ENCODE measurements around the gene PKD1. TPM values are rescaled to one million over a fixed set of nuclear protein-coding genes. Genes with fewer than 3 reads are reported as not detected.

Gene PKD1
- total RNA-seq, 1 experiment from 2014 or later: 137 TPM

DNA sequence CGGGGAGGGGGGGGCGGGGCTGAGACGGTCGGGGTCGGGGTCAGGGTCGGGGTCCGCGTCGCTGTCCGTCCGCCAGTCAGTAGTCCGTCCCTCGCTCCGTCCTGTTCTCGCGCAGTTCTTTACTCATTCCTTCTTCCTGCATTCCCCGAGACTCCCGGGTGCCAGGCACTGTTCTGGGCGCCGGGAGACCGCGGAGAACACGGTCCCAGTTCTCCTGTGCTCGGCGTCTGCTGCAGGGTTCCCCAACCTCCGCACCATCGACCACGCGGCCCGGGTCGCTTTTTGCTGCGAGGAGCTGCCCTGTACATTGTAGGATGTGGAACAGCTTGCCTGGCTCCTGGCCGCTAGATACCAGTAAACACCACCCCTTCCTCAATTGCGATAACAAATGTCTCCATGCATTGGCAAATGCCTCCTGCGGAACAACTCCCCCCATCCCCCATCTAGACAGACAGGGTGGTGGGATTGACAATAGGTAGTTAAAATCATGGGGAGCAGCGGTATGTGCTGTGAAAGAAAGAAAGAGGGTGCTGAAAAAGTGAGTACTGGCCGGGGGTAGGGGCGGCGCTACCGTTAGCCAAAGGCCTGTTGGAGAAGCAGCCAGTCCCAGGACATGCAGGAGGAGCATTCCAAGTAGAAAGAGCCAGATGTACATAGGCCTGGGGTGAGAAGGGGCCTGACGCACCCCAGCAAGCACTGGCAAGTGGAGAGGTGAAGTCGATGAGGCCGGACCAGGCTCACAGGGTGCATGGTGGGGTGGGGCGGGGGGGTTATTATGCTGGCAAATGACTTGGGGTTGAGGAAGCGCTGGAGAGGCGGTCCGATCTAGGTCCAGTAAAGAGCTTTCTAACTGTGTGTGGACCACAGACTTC lies 20.5 kb upstream of the PKD1 start:
- H3K4me1 ChIP-seq (ENCODE audit: control insufficient read depth in 1 of 2, insufficient read depth in 2 of 2, low read length in 2 of 2): peaks cover 44 to 73% of the 10 kb centered on the region in 2 experiments
- peaks cover 0 to 32% of the 10 kb centered on the region in 2 experiments; a peak in 2 of 4 replicates for H3K36me3 ChIP-seq (ENCODE audit: control insufficient read depth in 1 of 2, insufficient read depth in 2 of 2, low read length in 2 of 2)
- peak overlapping the region; percentile 98 to 100 for H3K4me3 ChIP-seq (replicated peaks in 1 of 2; ENCODE audit: low read depth in 1 of 2, low read length in 2 of 2)
- no peaks in the 10 kb centered on the region for H3K9me2 ChIP-seq (ENCODE audit: insufficient read depth)
- peak overlapping the region; percentile 80 for H3K27ac ChIP-seq (ENCODE audit: low read depth, low read length)
- H3K27me3 ChIP-seq (ENCODE audit: insufficient read depth, low read length): no peaks in the 10 kb centered on the region
- intact Hi-C loops (cut with micrococcal nuclease): loop anchor here (5.0 kb wide), 1 partner anchor 866 kb away; the partner anchor contains the start of genes HCFC1R1, THOC6 and TNFRSF12A
- DNase-seq (ENCODE audit: low read depth, low spot score) (no peak), ATAC-seq (peak; percentile 0; the same call in 1 of the 2 replicates)
- ChIA-PET POLR2A (interaction anchor here (0.7 to 1.8 kb wide), 44 partner anchors 8 to 867 kb away, joined by 3 to 21 read pairs (median 5); partner anchors contain the start of genes CEMP1, ECI1, HCFC1R1 and MLST8), RAD21 (ENCODE audit: low non-redundant PET in 1 of 2, low total read pairs in 2 of 2, uncharacterized antibody in 2 of 2, unreplicated experiment in 2 of 2) (interaction anchor here in 1 of 2 experiments (0.7 kb wide), 1 partner anchor 16 kb away, joined by 3 read pairs; no protein-coding TSS in a partner anchor), CTCF (interaction anchor here (0.9 to 1.2 kb wide), 3 partner anchors 16 to 133 kb away, joined by 3 to 11 read pairs (median 5); partner anchors contain the start of gene ECI1)
- no peak overlapping the region for H2AFZ ChIP-seq (ENCODE audit: low read depth, low read length, poor library complexity, severe bottlenecking)
- no peaks in the 10 kb centered on the region for H3K9me3 ChIP-seq (ENCODE audit: control insufficient read depth in 1 of 2, insufficient read depth in 1 of 2, low read depth in 1 of 2, low read length in 2 of 2)
- H3K79me2 ChIP-seq (ENCODE audit: insufficient read depth, low read length): peaks cover 87% of the 10 kb centered on the region
- BruUV-seq (replicated peaks): TSS peak; percentile 66
- TF ChIP-seq JUND (IDR thresholded peaks at IDR 0.05) (no peak), ZFX (IDR thresholded peaks at IDR 0.05) (no peak), YY1 (IDR thresholded peaks at IDR 0.05; ENCODE audit: extremely low read depth, insufficient replicate concordance, low read depth, low read length) (no peak), EGR1 (IDR thresholded peaks at IDR 0.05; ENCODE audit: low read depth) (no peak), ZNF274 (IDR thresholded peaks at IDR 0.05; ENCODE audit: low read depth, low read length) (no peak), POLR2A (IDR thresholded peaks at IDR 0.05; ENCODE audit: borderline replicate concordance, extremely low read depth, insufficient read depth, insufficient read length) (no peak), POLR2AphosphoS5 (IDR thresholded peaks at IDR 0.05; ENCODE audit: low read depth, low read length) (no peak), EZH2 (IDR thresholded peaks at IDR 0.05) (no peak), SIN3A (IDR thresholded peaks at IDR 0.05; ENCODE audit: low read depth) (no peak), RAD21 (IDR thresholded peaks at IDR 0.05; ENCODE audit: low read depth) (no peak), ELF1 (IDR thresholded peaks at IDR 0.05; ENCODE audit: borderline replicate concordance, low read depth) (no peak), EZH2phosphoT487 (IDR thresholded peaks at IDR 0.05; ENCODE audit: borderline replicate concordance) (no peak)
- TF ChIP-seq, protein P1, sequence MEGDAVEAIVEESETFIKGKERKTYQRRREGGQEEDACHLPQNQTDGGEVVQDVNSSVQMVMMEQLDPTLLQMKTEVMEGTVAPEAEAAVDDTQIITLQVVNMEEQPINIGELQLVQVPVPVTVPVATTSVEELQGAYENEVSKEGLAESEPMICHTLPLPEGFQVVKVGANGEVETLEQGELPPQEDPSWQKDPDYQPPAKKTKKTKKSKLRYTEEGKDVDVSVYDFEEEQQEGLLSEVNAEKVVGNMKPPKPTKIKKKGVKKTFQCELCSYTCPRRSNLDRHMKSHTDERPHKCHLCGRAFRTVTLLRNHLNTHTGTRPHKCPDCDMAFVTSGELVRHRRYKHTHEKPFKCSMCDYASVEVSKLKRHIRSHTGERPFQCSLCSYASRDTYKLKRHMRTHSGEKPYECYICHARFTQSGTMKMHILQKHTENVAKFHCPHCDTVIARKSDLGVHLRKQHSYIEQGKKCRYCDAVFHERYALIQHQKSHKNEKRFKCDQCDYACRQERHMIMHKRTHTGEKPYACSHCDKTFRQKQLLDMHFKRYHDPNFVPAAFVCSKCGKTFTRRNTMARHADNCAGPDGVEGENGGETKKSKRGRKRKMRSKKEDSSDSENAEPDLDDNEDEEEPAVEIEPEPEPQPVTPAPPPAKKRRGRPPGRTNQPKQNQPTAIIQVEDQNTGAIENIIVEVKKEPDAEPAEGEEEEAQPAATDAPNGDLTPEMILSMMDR (IDR thresholded peaks at IDR 0.05 in 2 of 3, conservative IDR thresholded peaks at IDR 0.05 in 1 of 3; ENCODE audit: borderline replicate concordance in 1 of 3, insufficient read depth in 1 of 3, low read depth in 2 of 3, low read length in 2 of 3): no peak
- H3K9ac ChIP-seq (ENCODE audit: low read length): peak overlapping the region; percentile 98
- H3K4me2 ChIP-seq (ENCODE audit: low read length): peak overlapping the region; percentile 97
- H4K20me1 ChIP-seq (ENCODE audit: insufficient read depth): no peaks in the 10 kb centered on the region; the same call in 1 of the 2 replicates

All from HCT116 (cell line).